HepG2 (cell line): ENCODE data around the gene DLG5. TPM values are rescaled to one million over a fixed set of nuclear protein-coding genes. Genes with fewer than 3 reads are reported as not detected.

Experiments
- BRCA1 ChIP-seq: sonication (generic); formaldehyde crosslinking; IDR thresholded peaks from 2 replicates; pipeline ENCODE4 v1.4.0; 2020; ENCODE audit warnings: missing genetic modification reagents
- HDAC1 ChIP-seq: sonication (generic); formaldehyde crosslinking; IDR thresholded peaks from 2 replicates; pipeline ENCODE4 v1.5.1; 2020; ENCODE audit warnings: mild to moderate bottlenecking, missing genetic modification reagents
- HNRNPK ChIP-seq: fragments of 200-400 bp; formaldehyde crosslinking; IDR thresholded peaks from 2 replicates; pipeline ENCODE4 v1.6.1; 2018; ENCODE audit warnings: low read length, low read depth, moderate library complexity, mild to moderate bottlenecking; ENCODE audit not compliant: poor library complexity, severe bottlenecking
- LCORL ChIP-seq, 2 experiments: fragments of 450-650 bp in 1 of 2; sonication (generic) in 1 of 2; formaldehyde crosslinking in 1 of 2; IDR thresholded peaks; 2 replicates each; pipeline versions ENCODE4 v1.5.0 to v1.6.1; 2017 to 2020; ENCODE audit warnings: antibody characterized with exemption in 1 of 2, missing genetic modification reagents in 1 of 2
- MAFK ChIP-seq, 2 experiments: IDR thresholded peaks in 1 of 2; conservative IDR thresholded peaks in 1 of 2; 2 replicates each; pipeline ENCODE4 v1.6.1; 2011; ENCODE audit warnings: improper control_type of control experiment in 2 of 2, low read length in 2 of 2
- MEIS2 ChIP-seq: sonication (generic); formaldehyde crosslinking; IDR thresholded peaks from 2 replicates; pipeline ENCODE4 v1.9.0; 2021; ENCODE audit warnings: mild to moderate bottlenecking, missing genetic modification reagents
- MYNN ChIP-seq: sonication (generic); formaldehyde crosslinking; IDR thresholded peaks from 2 replicates; pipeline ENCODE4 v1.4.0; 2020; ENCODE audit warnings: mild to moderate bottlenecking, low read depth, missing genetic modification reagents
- NBN ChIP-seq: fragments of 450-650 bp; conservative IDR thresholded peaks from 2 replicates; pipeline ENCODE4 v1.6.1; 2017
- NFYB ChIP-seq: sonication (generic); formaldehyde crosslinking; IDR thresholded peaks from 2 replicates; pipeline ENCODE4 v1.4.0; 2020; ENCODE audit warnings: missing genetic modification reagents
- PLSCR1 ChIP-seq: sonication (generic); formaldehyde crosslinking; IDR thresholded peaks from 2 replicates; pipeline ENCODE4 v1.5.0; 2020; ENCODE audit warnings: missing genetic modification reagents, mild to moderate bottlenecking, borderline replicate concordance
- SALL1 ChIP-seq: sonication (generic); formaldehyde crosslinking; IDR thresholded peaks from 2 replicates; pipeline ENCODE4 v1.8.0; 2022; ENCODE audit warnings: mild to moderate bottlenecking, missing genetic modification reagents
- SCMH1 ChIP-seq: sonication (generic); formaldehyde crosslinking; IDR thresholded peaks from 2 replicates; pipeline ENCODE4 v1.9.0; 2021; ENCODE audit warnings: missing genetic modification reagents, mild to moderate bottlenecking, borderline replicate concordance
- SOX13 ChIP-seq, 3 experiments: fragments of 450-650 bp in 1 of 3; sonication (generic) in 1 of 3; formaldehyde crosslinking in 1 of 3; IDR thresholded peaks in 2 of 3; conservative IDR thresholded peaks in 1 of 3; 2 replicates each; pipeline versions ENCODE4 v1.5.0 to v1.6.1; 2016 to 2020; ENCODE audit warnings: antibody characterized with exemption in 1 of 3, mild to moderate bottlenecking in 1 of 3, missing compliant biosample characterization in 1 of 3, missing genetic modification reagents in 1 of 3, moderate library complexity in 1 of 3
- SPEN ChIP-seq: sonication (generic); formaldehyde crosslinking; IDR thresholded peaks from 2 replicates; pipeline ENCODE4 v1.5.1; 2020; ENCODE audit warnings: low read depth, mild to moderate bottlenecking, missing genetic modification reagents
- TBX3 ChIP-seq: fragments of 450-650 bp; IDR thresholded peaks from 2 replicates; pipeline ENCODE4 v1.6.1; 2017; ENCODE audit warnings: antibody characterized with exemption, mild to moderate bottlenecking, inconsistent platforms, borderline replicate concordance
- TRIM24 ChIP-seq: sonication (generic); formaldehyde crosslinking; IDR thresholded peaks from 2 replicates; pipeline ENCODE4 v1.8.0; 2022; ENCODE audit warnings: mild to moderate bottlenecking, missing genetic modification reagents
- ZC3H4 ChIP-seq: sonication (generic); formaldehyde crosslinking; IDR thresholded peaks from 2 replicates; pipeline ENCODE4 v1.4.0; 2020; ENCODE audit warnings: missing genetic modification reagents, borderline replicate concordance
- ZMYM2 ChIP-seq: sonication (generic); formaldehyde crosslinking; IDR thresholded peaks from 2 replicates; pipeline ENCODE4 v1.8.0; 2022; ENCODE audit warnings: mild to moderate bottlenecking, missing genetic modification reagents
- ZNF34 ChIP-seq: sonication (generic); formaldehyde crosslinking; IDR thresholded peaks from 2 replicates; pipeline ENCODE4 v1.4.0; 2020; ENCODE audit warnings: mild to moderate bottlenecking, missing genetic modification reagents, borderline replicate concordance
- ZNF550 ChIP-seq: sonication (generic); formaldehyde crosslinking; IDR thresholded peaks from 2 replicates; pipeline ENCODE4 v1.4.0; 2020; ENCODE audit warnings: mild to moderate bottlenecking, missing genetic modification reagents, borderline replicate concordance
- ZNF609 ChIP-seq: sonication (generic); formaldehyde crosslinking; IDR thresholded peaks from 2 replicates; pipeline ENCODE4 v1.4.0; 2020; ENCODE audit warnings: mild to moderate bottlenecking, missing genetic modification reagents, borderline replicate concordance
- ZNF629 ChIP-seq: sonication (generic); formaldehyde crosslinking; conservative IDR thresholded peaks from 2 replicates; pipeline ENCODE4 v1.5.0; 2020; ENCODE audit warnings: missing genetic modification reagents
- ZSCAN31 ChIP-seq: sonication (generic); formaldehyde crosslinking; IDR thresholded peaks from 2 replicates; pipeline ENCODE4 v1.5.0; 2020; ENCODE audit warnings: low read depth, mild to moderate bottlenecking, missing genetic modification reagents
- polyA plus RNA-seq, 8 experiments: library from polyadenylated mRNA; depleted of rRNA in 3 of 8; stranded (reverse) in 7 of 8; unstranded in 1 of 8; fragments of >200 nt; fragmentation: Illumina TruSeq in 4 of 8; extraction: Trizol in 4 of 8; gene quantifications; 2 replicates each; pipeline versions ENCODE4 v1.2.1 to v1.2.3, GENCODE V29; 2011 to 2016; ENCODE audit warnings: low read depth in 4 of 8, missing spikeins in 1 of 8, mixed read lengths in 1 of 8; ENCODE audit not compliant: insufficient read depth in 1 of 8
- total RNA-seq, 5 experiments: library from RNA; depleted of rRNA; stranded (reverse); fragments of >200 nt; fragmentation: Illumina TruSeq; extraction: Trizol; gene quantifications; 2 replicates each; pipeline ENCODE4 v1.2.3, GENCODE V29; 2016; ENCODE audit warnings: low read depth in 1 of 5
- TF ChIP-seq, protein P1 (sequence below): IDR thresholded peaks from 2 replicates; pipeline ENCODE4 v1.6.1; 2016; ENCODE audit warnings: mild to moderate bottlenecking, missing biosample characterization, missing genetic modification reagents

Gene DLG5
- total and polyA plus RNA-seq, 2 of the 13 experiments (the other 11 are each of a cell fraction or from before 2014, with no cell fraction given): 15.5 to 18.2 TPM

DNA sequence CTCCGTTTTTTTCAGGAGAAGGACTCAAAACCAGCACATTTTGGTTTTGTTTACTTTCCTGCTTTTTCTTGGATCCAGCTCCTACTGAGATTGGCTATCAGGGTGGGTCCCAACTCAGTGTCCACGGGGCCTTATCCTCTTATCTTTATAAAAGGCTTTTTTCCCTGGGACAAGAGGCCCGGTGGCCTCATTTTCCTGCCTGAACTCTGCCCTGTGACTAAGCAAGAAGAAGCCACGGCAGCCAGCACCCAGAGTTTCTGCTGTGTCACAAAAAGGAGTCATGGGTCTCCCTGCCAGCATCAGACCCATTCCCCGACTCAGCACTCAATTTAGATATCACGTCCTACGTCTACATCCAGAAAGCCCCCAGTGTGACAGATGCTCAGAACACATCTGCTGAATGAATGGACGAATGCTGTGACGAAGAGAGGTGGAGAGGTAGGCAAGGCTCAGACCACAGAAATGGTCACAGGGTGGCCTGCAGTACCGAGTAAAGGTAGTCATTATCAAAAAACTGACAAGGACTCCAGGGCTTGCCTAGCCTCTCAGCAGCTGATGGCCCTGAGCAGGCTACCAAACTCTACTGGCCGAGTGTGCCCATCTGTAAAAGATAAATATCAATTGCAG lies 16.7 kb downstream of the DLG5 start (continued):
- TF ChIP-seq ZNF609 (CRISPR knock-in tag) (peak; percentile 65; the same call in 1 of the 2 replicates), SPEN (CRISPR knock-in tag) (no peak; the same call in 1 of the 2 replicates), LCORL (IDR thresholded peaks at IDR 0.05) (no peak), LCORL (CRISPR knock-in tag; IDR thresholded peaks at IDR 0.05) (peak; percentile 82; the same call in 1 of the 2 replicates), ZNF34 (CRISPR knock-in tag) (no peak), NFYB (CRISPR knock-in tag) (no peak), MAFK (conservative IDR thresholded peaks at IDR 0.05 in 1 of 2, IDR thresholded peaks at IDR 0.05 in 1 of 2; ENCODE audit: low read length in 2 of 2) (peak; percentile 89 to 99), MYNN (CRISPR knock-in tag) (no peak), BRCA1 (CRISPR knock-in tag) (0 out of 2 replicates have a peak, but pooled peaks have one; percentile 78), SOX13 (IDR thresholded peaks at IDR 0.05) (no peak; the same call in 1 of the 2 replicates), SOX13 (CRISPR knock-in tag; conservative IDR thresholded peaks at IDR 0.05 in 1 of 2, IDR thresholded peaks at IDR 0.05 in 1 of 2) (peak in 1 of 2 experiments; percentile 77; a peak in 2 of 4 replicates), MEIS2 (CRISPR knock-in tag) (no peak), NBN (no peak), ZNF629 (CRISPR knock-in tag) (peak; percentile 52), SCMH1 (no peak), PLSCR1 (CRISPR knock-in tag) (no peak), HDAC1 (CRISPR knock-in tag) (peak; percentile 83), ZMYM2 (CRISPR knock-in tag) (0 out of 2 replicates have a peak, but pooled peaks have one; percentile 22), TBX3 (no peak), ZSCAN31 (CRISPR knock-in tag) (no peak), SALL1 (CRISPR knock-in tag) (peak; percentile 79), ZC3H4 (CRISPR knock-in tag) (no peak), HNRNPK (no peak), ZNF550 (CRISPR knock-in tag) (no peak), TRIM24 (CRISPR knock-in tag) (no peak)
- TF ChIP-seq, protein P1, sequence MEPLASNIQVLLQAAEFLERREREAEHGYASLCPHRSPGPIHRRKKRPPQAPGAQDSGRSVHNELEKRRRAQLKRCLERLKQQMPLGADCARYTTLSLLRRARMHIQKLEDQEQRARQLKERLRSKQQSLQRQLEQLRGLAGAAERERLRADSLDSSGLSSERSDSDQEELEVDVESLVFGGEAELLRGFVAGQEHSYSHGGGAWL (CRISPR knock-in tag): no peak
